Measurements from ENCODE around the gene TOR1AIP2. TPM values are rescaled to one million over a fixed set of nuclear protein-coding genes. Genes with fewer than 3 reads are reported as not detected.
A peak's percentile ranks its signal among the peaks of the same experiment; 100 is the strongest.

The TOR1AIP2 gene
- total RNA-seq, 2 experiments from 2014 or later, result 71.6 to 72.7 TPM

GRCh38 chr1:179888071-179888470 lies 10.5 kb upstream of the TOR1AIP2 start:
- Histone ChIP-seq H3K4me1 (ENCODE audit: insufficient read depth, low read length) (peaks cover 21% of the 10 kb centered on the region), H3K27ac (ENCODE audit: low read depth in 1 of 2, low read length in 2 of 2) (no peak overlapping the region), H3K36me3 (ENCODE audit: insufficient read depth, low read length) (peaks cover 70% of the 10 kb centered on the region), H3K4me3 (ENCODE audit: low read length) (no peak overlapping the region), H3K27me3 (ENCODE audit: control insufficient read depth in 1 of 2, insufficient read depth in 2 of 2, low read length in 2 of 2) (no peaks in the 10 kb centered on the region), H3K9me3 (ENCODE audit: control insufficient read depth in 1 of 2, insufficient read depth in 1 of 2, low read length in 2 of 2) (no peaks in the 10 kb centered on the region)
- TF ChIP-seq CTCF (IDR thresholded peaks at IDR 0.05), result no peak
- Mint-ChIP-seq H3K27me3 (no peaks in the 10 kb centered on the region), H3K9me3 (no peaks in the 10 kb centered on the region), H3K4me3 (no peak overlapping the region), H3K27ac (no peak overlapping the region), H3K4me1 (ENCODE audit: low read depth) (peaks cover 43% of the 10 kb centered on the region), H3K36me3 (ENCODE audit: low read depth) (peaks cover 86% of the 10 kb centered on the region)
- ATAC-seq (ENCODE audit: poor library complexity) (no peak), DNase-seq (no peak)
- ChIA-PET CTCF (interaction anchor here (0.9 kb wide), 1 partner anchor 11 kb away, joined by 3 read pairs; no protein-coding TSS in a partner anchor), POLR2A (interaction anchor here (1.7 kb wide), 1 partner anchor 20 kb away, joined by 5 read pairs; no protein-coding TSS in a partner anchor)
- intact Hi-C loops (cut with DNase I, micrococcal nuclease), result loop anchor here (10.0 kb wide), 2 partner anchors 267 to 1207 kb away; partner anchors contain the start of gene QSOX1 (in 1 of the 2)

GRCh38 chr1:179883745-179884138 lies 6.1 kb upstream of the TOR1AIP2 start:
- peaks cover 67% of the 10 kb centered on the region for H3K36me3 Mint-ChIP-seq (ENCODE audit: low read depth)
- H3K27me3 ChIP-seq (ENCODE audit: control insufficient read depth in 1 of 2, insufficient read depth in 2 of 2, low read length in 2 of 2), result no peaks in the 10 kb centered on the region
- no peaks in the 10 kb centered on the region for H3K9me3 ChIP-seq (ENCODE audit: control insufficient read depth in 1 of 2, insufficient read depth in 1 of 2, low read length in 2 of 2)
- no peaks in the 10 kb centered on the region for H3K27me3 Mint-ChIP-seq
- peaks cover 60% of the 10 kb centered on the region for H3K4me1 Mint-ChIP-seq (ENCODE audit: low read depth)
- no peak for TF ChIP-seq CTCF (IDR thresholded peaks at IDR 0.05)
- intact Hi-C loops (cut with DNase I, micrococcal nuclease), result loop anchor here (2.0 to 10.0 kb wide), 4 partner anchors 176 to 1211 kb away; partner anchors contain the start of gene QSOX1 (in 1 of the 2)
- peaks cover 33% of the 10 kb centered on the region for H3K36me3 ChIP-seq (ENCODE audit: insufficient read depth, low read length)
- ChIA-PET POLR2A (interaction anchor here (0.9 to 4.7 kb wide), 17 partner anchors 11 to 590 kb away, joined by 3 to 113 read pairs (median 6); partner anchors contain the start of genes AXDND1, CEP350, QSOX1 and SOAT1), CTCF (interaction anchor here (1.3 to 2.7 kb wide), 4 partner anchors 17 to 174 kb away, joined by 3 to 20 read pairs (median 6); partner anchors contain the start of gene CEP350)
- H3K27ac Mint-ChIP-seq, result peak overlapping the region; percentile 100
- peak overlapping the region; percentile 99 for H3K27ac ChIP-seq (ENCODE audit: low read depth in 1 of 2, low read length in 2 of 2)
- H3K4me3 Mint-ChIP-seq, result peak overlapping the region; percentile 98
- ATAC-seq (ENCODE audit: poor library complexity) (peak; percentile 48), DNase-seq (peak in 12 of 14 experiments; percentile 24 to 87 (median 44))
- H3K4me3 ChIP-seq (ENCODE audit: low read length), result peak overlapping the region; percentile 83
- no peaks in the 10 kb centered on the region for H3K9me3 Mint-ChIP-seq
- peaks cover 25% of the 10 kb centered on the region for H3K4me1 ChIP-seq (ENCODE audit: insufficient read depth, low read length)

- Histone ChIP-seq H3K27me3 (ENCODE audit: control insufficient read depth in 1 of 2, insufficient read depth in 2 of 2, low read length in 2 of 2) (no peaks in the 10 kb centered on the region), H3K27ac (ENCODE audit: low read depth in 1 of 2, low read length in 2 of 2) (peak overlapping the region; percentile 99), H3K36me3 (ENCODE audit: insufficient read depth, low read length) (peaks cover 27% of the 10 kb centered on the region), H3K9me3 (ENCODE audit: control insufficient read depth in 1 of 2, insufficient read depth in 1 of 2, low read length in 2 of 2) (no peaks in the 10 kb centered on the region), H3K4me3 (ENCODE audit: low read length) (peak overlapping the region; percentile 83), H3K4me1 (ENCODE audit: insufficient read depth, low read length) (peaks cover 24% of the 10 kb centered on the region)
- peak overlapping the region; percentile 98 for H3K4me3 Mint-ChIP-seq
- H3K36me3 Mint-ChIP-seq (ENCODE audit: low read depth), result peaks cover 64% of the 10 kb centered on the region
- CTCF ChIA-PET, result interaction anchor here (1.3 to 2.7 kb wide), 4 partner anchors 16 to 173 kb away, joined by 3 to 20 read pairs (median 6); partner anchors contain the start of gene CEP350
- no peaks in the 10 kb centered on the region for H3K27me3 Mint-ChIP-seq
- DNase-seq (peak in 8 of 14 experiments; percentile 17 to 73 (median 46)), ATAC-seq (ENCODE audit: poor library complexity) (peak; percentile 8)
- no peaks in the 10 kb centered on the region for H3K9me3 Mint-ChIP-seq
- peak overlapping the region; percentile 100 for H3K27ac Mint-ChIP-seq
- TF ChIP-seq CTCF (IDR thresholded peaks at IDR 0.05), result no peak
- POLR2A ChIA-PET, result interaction anchor here (0.6 to 4.7 kb wide), 27 partner anchors 9 to 1208 kb away, joined by 3 to 113 read pairs (median 6); partner anchors contain the start of genes ACBD6, AXDND1, CEP350 and QSOX1
- H3K4me1 Mint-ChIP-seq (ENCODE audit: low read depth), result peaks cover 60% of the 10 kb centered on the region
- intact Hi-C loops (cut with DNase I, micrococcal nuclease), result loop anchor here (2.0 to 10.0 kb wide), 4 partner anchors 176 to 1212 kb away; partner anchors contain the start of gene QSOX1 (in 1 of the 2)
These were observed 5.6 kb upstream of the TOR1AIP2 start for GRCh38 chr1:179883040-179883744.

All from CD4-positive, alpha-beta T cell (primary cell).